Tongue (tissue), 3 donors: ENCODE results near the gene SSX4. TPM values are rescaled to one million over a fixed set of nuclear protein-coding genes. Genes with fewer than 3 reads are reported as not detected.
"Not testable (repeated sequence)": the region's sequence is repeated elsewhere in the genome, so short reads cannot be mapped to it uniquely, and the experiment has no call there.

ENCODE experiments used
- DNase-seq: peaks from one replicate; pipeline ENCODE4 v3.0.0-alpha.2; 2015
- small RNA-seq: library from RNA; depleted of rRNA; stranded (forward); fragments of <200 nt; gene quantifications from one replicate; pipeline ENCODE3, GENCODE V24; 2014; ENCODE audit warnings: low replicate concordance
- total RNA-seq: library from RNA; depleted of rRNA; stranded (reverse); fragments of >200 nt; gene quantifications from one replicate; pipeline ENCODE4 v1.2.3, GENCODE V29; 2014

Gene SSX4
- not detected for total RNA-seq

GRCh38 chrX:48383239-48383638 is at the start of gene SSX4:
SSX4 (plus strand) TSS chrX:48383539; CDS start chrX:48384054, 515 bp downstream.
- DNase-seq = not testable (repeated sequence)

GRCh38 chrX:48346059-48346458 is 37.3 kb upstream of the SSX4 start:
- DNase-seq = not testable (repeated sequence)

GRCh38 chrX:48356315-48357094 is 26.8 kb upstream of the SSX4 start, which contains the start of gene SSX3:
SSX3 (minus strand) TSS chrX:48356703; CDS start chrX:48355249, 1,454 bp downstream.
- not testable (repeated sequence) for DNase-seq

GRCh38 chrX:48357681-48358080 is 25.7 kb upstream of the SSX4 start:
- DNase-seq = no peak

- DNase-seq = peak; percentile 0
Observed at GRCh38 chrX:48359281-48359680, 24.1 kb upstream of the SSX4 start.

- not testable (repeated sequence) for DNase-seq
Observed at GRCh38 chrX:48367717-48368408, 15.5 kb upstream of the SSX4 start.

GRCh38 chrX:48370408-48370807 is 12.9 kb upstream of the SSX4 start:
- DNase-seq = not testable (repeated sequence)

GRCh38 chrX:48396931-48397330 is 13.6 kb downstream of the SSX4 start:
- not testable (repeated sequence) for DNase-seq

- DNase-seq = not testable (repeated sequence)
Observed at GRCh38 chrX:48397825-48398224, 14.5 kb downstream of the SSX4 start.

- DNase-seq = not testable (repeated sequence)
Observed at GRCh38 chrX:48411860-48412259, 28.5 kb downstream of the SSX4 start, which contains the start of gene SSX4B. SSX4B (minus strand) TSS chrX:48411960; CDS start chrX:48411372, 588 bp downstream.

GRCh38 chrX:48427027-48427716 is 43.8 kb downstream of the SSX4 start:
- DNase-seq = not testable (repeated sequence)

- not testable (repeated sequence) for DNase-seq
Observed at GRCh38 chrX:48429606-48430005, 46.3 kb downstream of the SSX4 start.

- DNase-seq = not testable (repeated sequence)
Observed at GRCh38 chrX:48430166-48430565, 46.8 kb downstream of the SSX4 start.

GRCh38 chrX:48433713-48434112 is 50.4 kb downstream of the SSX4 start:
- DNase-seq = not testable (repeated sequence)

Small RNAs within 50 kb of the gene (small RNA-seq; reads per million reads assigned to genes)
- gene AL606490.4 = not detected
- gene AL606490.7 = not detected
- gene AL606490.9 = not detected

Other genes starting within 250 kb of the SSX4 start
- not detected for gene SSX5, start 186.7 kb upstream of the SSX4 start, total RNA-seq
- not detected for gene SSX1, start 128.1 kb upstream of the SSX4 start, total RNA-seq
- not detected for gene SSX3, start 26.8 kb upstream of the SSX4 start, total RNA-seq
- gene SSX4B, start 28.4 kb downstream of the SSX4 start, total RNA-seq = not detected
- gene SLC38A5, start 86.7 kb downstream of the SSX4 start, total RNA-seq = 3.7 TPM
- 22.8 TPM for gene FTSJ1, start 92.7 kb downstream of the SSX4 start, total RNA-seq
- 2.3 TPM for gene PORCN, start 125.5 kb downstream of the SSX4 start, total RNA-seq
- 22.8 TPM for gene EBP, start 138.3 kb downstream of the SSX4 start, total RNA-seq
- gene TBC1D25, start 156.2 kb downstream of the SSX4 start, total RNA-seq = 8.0 TPM
- gene RBM3, start 190.9 kb downstream of the SSX4 start, total RNA-seq = 141 TPM
- 100 TPM for gene WDR13, start 214.0 kb downstream of the SSX4 start, total RNA-seq